GM18517 (cell line): ENCODE results near the gene STX17.

Source experiments
- ATAC-seq: cut with Tn5 transposase; IDR thresholded peaks from one replicate; pipeline ENCODE4 v1.9.1; 2021; ENCODE audit warnings: mild to moderate bottlenecking, moderate library complexity; ENCODE audit not compliant: unreplicated experiment

STX17 gene

GRCh38 chr9:99905833-99906402 lies 536 bp upstream of the STX17 start:
- ATAC-seq: no peak

GRCh38 chr9:99907208-99907532 lies 716 bp downstream of the STX17 start:
- no peak for ATAC-seq

GRCh38 chr9:99911600-99911999 lies 5.1 kb downstream of the STX17 start:
- no peak for ATAC-seq

- no peak for ATAC-seq
These were observed 10.2 kb downstream of the STX17 start for GRCh38 chr9:99916650-99917049.

DNA sequence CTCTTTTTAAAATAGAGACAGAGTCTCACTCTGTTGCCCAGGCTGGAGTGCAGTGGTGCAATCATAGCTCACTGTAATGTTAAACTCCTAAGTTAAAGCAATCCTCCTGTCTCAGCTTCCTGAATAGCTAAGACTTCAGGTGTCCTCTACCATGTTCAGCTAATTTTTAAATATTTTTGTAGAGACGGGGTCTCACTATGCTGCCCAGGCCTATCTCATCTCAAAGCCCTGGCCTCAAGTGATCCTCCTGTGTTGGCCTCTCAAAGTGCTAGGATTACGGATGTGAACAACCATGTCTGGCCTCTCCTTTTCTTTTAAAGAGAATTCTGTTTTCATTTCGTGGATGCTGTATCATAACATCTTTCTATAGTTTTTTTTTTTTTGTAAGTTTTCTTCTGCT lies 11.7 kb downstream of the STX17 start:
- ATAC-seq: no peak

DNA sequence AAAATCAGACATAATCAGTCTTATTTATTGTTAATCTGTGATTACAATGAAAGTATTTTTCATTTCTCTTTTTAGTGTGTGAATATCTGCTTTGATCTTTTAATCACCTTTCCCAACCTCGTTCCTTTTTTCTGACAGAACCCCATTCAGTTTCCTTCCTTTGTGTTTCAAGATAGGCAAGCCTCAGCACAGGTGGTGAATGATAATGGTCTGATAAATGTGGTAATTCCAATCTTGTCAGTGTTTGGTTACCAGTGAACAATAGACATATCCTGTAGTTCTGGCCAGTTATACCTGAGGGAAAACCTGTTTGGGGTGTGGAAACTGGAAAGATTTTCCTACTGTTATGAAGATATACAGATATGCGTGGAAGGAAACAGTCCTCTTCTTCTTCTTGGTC lies 13.5 kb downstream of the STX17 start:
- ATAC-seq: no peak

DNA sequence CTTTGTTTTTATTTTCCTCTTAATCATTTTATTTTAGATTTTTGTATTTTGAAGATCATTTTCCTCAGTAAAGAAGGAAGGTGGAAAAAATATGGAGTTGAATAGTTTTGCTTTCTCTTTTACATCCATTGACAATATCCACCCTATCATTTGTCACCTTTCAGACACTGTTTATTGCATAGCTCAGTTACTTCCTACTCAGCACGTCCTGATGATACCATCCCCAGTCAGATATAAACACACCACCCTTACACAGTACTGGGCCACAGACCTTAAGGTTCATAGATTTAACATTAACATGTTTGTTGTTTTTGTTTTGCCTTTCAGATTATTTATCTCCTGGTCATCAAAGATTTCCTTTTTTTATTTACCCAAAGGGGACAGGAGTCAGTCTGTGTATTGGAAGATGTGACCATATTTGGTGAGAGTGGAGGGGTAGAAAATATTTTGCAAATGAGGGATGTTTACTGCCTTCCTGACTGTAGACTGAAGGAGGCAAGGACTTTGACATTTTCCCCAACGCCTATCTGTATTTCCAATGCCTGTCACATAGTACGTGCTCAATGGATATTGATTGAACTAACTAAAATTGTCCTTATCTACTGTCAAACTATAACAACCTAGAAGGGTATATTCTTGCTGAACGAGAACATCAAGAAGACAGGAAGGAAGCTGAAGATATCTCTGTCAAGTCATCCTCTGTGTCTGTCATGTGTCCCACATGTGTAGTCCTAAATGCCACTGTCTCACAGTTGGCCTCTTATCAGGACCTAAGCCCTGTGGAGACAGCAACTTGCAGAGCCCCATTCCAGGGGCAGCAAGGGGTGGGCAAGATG lies 15.6 kb downstream of the STX17 start:
- ATAC-seq: no peak

DNA sequence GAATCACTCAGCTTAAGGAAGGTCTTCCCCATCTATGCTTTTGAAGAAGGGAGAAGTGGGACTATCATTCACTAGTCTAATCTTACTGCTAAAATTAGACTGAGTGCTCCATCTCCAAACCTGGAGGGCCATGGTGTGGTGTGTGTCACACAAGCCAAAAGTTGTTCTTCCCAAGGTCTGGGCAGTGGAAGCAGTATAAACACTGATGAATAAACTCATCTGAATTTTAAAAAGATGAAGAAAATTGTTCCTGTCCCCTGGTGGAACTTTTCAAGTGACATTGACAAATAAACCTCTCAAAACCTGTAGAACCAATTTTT lies 16.2 kb downstream of the STX17 start:
- no peak for ATAC-seq

DNA sequence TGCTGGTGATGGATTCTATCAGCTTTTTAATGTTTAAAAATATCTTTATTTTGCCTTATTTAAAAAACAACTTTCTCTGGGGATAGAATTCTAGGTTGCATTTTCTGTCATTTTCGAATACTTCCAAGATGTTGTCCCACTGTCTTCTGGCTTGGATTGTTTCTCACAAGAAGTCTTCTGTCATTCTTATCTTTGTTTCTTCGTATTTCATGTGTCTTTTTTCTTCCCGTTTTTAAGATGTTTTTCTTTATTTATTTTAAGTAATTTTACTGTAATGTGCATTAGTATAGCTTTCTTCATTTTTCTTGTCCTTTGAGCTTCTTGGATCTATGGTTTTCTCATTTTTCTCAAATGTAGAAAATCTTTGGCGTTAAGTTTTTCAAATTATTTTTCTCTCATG lies 19.1 kb downstream of the STX17 start:
- ATAC-seq: no peak

DNA sequence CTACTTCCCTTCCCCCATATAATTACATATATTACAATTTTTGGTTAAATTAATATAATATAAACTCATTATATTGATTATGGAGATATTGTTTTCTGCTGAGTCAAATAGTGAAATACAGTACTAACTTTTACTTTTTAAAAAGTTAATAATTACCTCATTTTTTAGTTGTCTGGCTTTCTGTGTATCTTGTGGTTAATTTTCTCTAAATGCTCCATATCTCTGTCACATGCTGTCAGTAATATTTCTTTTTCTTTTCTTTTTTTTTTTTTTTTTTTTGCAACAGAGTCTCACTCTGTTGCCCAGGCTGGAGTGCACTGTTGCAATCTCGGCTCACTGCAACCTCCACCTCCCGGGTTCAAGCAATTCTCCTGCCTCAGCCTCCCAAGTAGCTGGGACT lies 23.2 kb downstream of the STX17 start:
- no peak for ATAC-seq

DNA sequence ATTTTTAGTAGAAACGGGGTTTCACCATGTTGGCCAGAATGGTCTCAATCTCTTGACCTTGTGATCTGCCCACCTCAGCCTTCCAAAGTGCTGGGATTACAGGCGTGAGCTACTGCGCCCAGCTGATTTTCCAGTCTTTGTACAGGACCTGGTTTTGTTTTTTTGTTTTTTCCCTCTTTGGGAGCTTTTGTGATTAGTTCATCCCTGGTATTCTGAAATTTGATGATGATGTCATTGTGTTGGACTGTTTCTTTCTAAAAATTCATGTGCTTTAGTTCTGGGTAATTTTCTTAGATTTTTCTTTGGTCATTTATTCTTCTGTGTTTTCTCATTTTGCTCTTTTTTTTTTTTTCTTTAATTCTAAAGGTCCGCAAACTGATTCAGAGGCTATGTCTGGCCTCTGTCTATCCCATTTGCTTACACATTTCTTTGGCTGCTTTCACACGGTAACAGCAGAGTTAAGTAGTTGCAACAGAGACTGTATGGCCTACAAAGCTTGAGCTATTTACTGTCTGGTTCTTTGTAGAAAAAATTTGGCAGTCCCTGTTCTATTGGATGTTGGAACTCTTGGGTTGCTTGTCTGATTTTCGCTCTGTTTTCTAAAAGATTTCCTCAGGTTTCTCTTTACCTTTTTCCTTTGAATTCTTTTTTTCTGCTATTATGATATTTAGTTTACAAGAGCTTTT lies 24.8 kb downstream of the STX17 start:
- ATAC-seq: no peak

DNA sequence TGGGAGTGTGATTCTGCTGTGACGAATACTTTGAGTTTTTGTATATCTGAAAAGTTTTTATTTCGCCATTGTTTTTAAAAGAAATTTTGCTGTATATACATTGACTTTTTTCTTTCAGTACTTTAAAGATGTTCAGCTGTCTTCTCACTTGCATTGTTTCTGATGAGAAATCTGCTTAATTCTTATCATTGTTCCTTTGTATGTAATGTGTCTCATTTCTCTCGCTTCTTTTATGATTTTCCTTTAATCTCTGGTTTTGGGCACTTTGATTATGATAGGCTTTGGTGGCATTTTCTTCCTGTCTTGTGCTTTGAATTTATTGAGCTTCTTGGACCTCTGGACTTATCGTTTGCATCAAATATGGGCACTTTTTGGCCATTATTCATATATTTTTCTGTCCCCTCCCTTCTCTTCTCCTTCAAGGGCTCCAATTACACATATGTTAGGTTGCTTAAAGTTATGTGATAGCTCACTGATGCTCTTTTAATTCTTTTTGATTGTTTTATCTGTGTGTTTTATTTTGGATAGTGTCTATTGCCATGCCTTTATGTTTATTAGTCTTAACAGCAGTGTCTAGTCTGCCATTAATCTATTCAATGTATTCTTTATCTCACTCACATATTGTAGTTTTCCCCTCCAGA lies 30.6 kb downstream of the STX17 start:
- no peak for ATAC-seq

- no peak for ATAC-seq
These were observed 40.9 kb downstream of the STX17 start for GRCh38 chr9:99947395-99947794.

GRCh38 chr9:99948482-99948881 lies 42.0 kb downstream of the STX17 start:
- no peak for ATAC-seq

- no peak for ATAC-seq
These were observed 42.4 kb downstream of the STX17 start for GRCh38 chr9:99948896-99949295.

DNA sequence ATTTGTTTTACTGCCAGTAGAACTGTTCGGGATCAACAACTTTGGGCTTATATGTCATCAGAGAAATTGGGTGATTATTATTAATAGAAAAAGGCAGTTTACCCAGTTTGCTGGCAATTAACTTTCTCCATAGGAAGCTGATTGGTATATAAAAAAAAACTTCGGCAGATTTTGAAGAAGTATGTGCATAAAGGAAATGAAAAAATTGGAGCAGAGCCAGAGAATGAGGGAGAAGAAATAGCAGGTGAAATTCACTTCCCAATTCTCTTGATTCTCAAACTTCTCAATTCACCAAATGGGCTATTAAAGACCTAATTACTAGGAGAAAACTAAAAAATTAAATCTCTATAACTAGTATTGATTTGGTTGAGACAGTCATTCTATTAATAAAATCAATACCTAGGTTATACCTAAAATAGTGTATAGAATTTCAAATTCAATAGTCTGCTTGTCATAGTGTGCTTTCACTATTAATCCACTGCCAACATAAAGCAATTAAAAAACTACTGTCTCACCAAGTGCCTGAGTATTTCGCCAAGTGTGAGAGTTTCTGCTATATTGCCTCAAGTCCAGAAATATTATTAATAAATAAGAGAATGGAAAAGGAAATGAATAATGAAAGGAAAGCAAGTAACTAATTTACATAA lies 47.5 kb downstream of the STX17 start:
- ATAC-seq: no peak

DNA sequence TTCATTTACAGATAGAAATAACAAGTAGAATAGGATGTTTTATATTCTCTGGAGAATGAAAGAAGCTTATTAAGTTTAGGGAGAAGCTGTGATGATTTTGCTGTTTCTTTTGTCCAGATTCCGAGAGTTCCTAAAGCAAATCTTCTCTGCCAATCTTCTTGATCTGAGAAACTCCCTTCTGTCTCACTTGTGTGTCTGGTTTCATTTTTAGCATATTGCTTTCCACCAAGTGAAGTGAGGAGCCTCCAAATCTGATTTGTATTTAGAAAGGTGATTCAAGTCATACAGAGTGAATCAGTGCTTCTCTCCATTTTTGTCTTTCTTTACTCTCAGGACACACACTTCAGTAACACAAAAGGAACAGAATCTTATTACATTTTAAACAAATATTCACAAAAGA lies 48.4 kb downstream of the STX17 start:
- no peak for ATAC-seq

DNA sequence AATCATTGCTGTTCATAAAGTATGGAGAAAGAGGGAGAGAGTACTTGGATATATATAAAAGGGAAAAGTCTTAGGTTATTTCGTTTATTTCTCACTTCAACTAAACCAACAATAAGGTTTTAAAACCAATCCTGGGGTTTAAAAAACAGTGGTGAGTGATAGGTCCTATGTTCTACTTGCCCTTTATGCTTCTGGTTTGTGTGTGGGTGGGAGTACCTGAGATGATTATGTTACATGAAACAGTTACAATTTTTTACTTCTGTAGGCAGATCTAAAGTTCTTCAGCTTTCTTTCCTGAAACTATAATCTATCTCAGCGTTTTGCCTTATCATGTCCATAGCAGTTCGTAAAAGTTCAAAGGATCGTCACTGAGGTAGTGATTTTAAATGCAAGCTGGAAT lies 49.2 kb downstream of the STX17 start:
- no peak for ATAC-seq

DNA sequence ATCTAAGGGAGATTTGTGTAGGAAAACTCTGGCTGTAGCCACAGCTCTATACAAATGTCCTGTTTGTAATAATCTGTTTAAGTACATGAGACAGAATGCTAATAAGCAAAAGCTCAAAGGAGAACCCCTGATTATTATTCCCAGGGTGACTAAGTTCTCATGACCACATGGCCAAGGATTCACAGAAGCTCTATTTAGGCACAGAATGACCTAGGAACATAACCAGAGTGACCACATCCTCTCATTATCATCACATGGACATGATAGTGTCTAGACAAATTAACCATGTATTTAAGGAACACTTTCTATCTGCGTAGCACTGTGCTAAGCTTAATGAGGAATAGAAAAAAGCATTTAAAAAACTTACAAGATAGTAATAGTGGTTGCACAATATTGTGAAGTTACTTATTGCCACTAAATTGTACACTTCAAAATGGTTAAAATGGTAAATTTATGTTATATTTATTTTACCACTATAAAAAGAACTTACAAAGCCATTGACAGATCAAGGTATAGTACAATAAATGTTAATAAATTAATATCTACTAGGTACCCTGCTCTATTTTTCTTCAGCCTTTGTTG lies 56.3 kb downstream of the STX17 start:
- no peak for ATAC-seq

DNA sequence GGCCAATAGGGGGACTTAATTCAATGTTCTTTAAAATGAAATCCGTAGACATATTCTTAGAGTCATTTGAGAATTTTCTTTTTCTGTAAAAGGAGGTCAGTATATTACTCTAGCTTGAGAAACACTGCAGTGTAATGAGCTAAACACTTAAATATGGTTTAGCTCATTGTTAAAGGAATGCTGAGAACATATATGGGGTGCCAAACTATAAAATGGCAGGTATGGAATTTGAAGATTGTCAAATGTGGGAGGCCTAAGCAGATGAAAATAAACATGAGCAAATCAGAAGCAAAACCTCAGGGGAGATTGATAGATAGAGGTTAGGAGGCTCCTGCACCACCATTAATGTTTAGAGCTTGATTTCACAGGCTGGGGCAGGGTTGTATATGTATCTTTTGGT lies 57.9 kb downstream of the STX17 start:
- no peak for ATAC-seq

GRCh38 chr9:99966001-99966400 lies 59.5 kb downstream of the STX17 start:
- ATAC-seq: no peak
